Fibroblast of lung (primary cell): ENCODE results near the gene MSI2. TPM values are rescaled to one million over a fixed set of nuclear protein-coding genes. Genes with fewer than 3 reads are reported as not detected.

Experiments
- DNase-seq, 2 donors: peaks; one replicate each; pipeline versions ENCODE4 v3.0.0 to v3.0.0-alpha.2; 2010; ENCODE audit warnings: low read depth in 2 of 2
- H2AFZ ChIP-seq: 2 replicates; pipeline ENCODE4 v1.5.1; 2012; ENCODE audit warnings: low read length, control low read depth, inconsistent platforms
- H3K27ac ChIP-seq: 2 replicates; pipeline ENCODE4 v1.5.1; 2011; ENCODE audit warnings: low read length, control low read depth; ENCODE audit not compliant: insufficient read depth
- H3K27me3 ChIP-seq: 2 replicates; pipeline ENCODE4 v1.5.1; 2011; ENCODE audit warnings: mild to moderate bottlenecking, low read length; ENCODE audit not compliant: control insufficient read depth, insufficient read depth
- H3K36me3 ChIP-seq: 2 replicates; pipeline ENCODE4 v1.5.1; 2011; ENCODE audit warnings: low read length; ENCODE audit not compliant: control insufficient read depth, insufficient read depth
- H3K4me1 ChIP-seq: 2 replicates; pipeline ENCODE4 v1.5.1; 2011; ENCODE audit warnings: low read length; ENCODE audit not compliant: control insufficient read depth, insufficient read depth; ENCODE audit errors: extremely low read depth
- H3K4me2 ChIP-seq: 2 replicates; pipeline ENCODE4 v1.5.1; 2011; ENCODE audit warnings: low read length, control low read depth; ENCODE audit not compliant: insufficient read depth; ENCODE audit errors: extremely low read depth
- H3K4me3 ChIP-seq, 4 experiments: fragments of 200-600 bp in 1 of 4; sonication (generic) in 1 of 4; replicated peaks in 1 of 4; 2 replicates each; pipeline ENCODE4 v1.5.1; 2011 to 2016; ENCODE audit warnings: low read length in 4 of 4, low read depth in 3 of 4, mild to moderate bottlenecking in 3 of 4, control low read depth in 2 of 4, inconsistent platforms in 1 of 4, mixed read lengths in 1 of 4; ENCODE audit not compliant: insufficient read depth in 1 of 4; ENCODE audit errors: control extremely low read depth in 1 of 4
- H3K79me2 ChIP-seq: 2 replicates; pipeline ENCODE4 v1.5.1; 2012; ENCODE audit warnings: mild to moderate bottlenecking, low read length, inconsistent platforms; ENCODE audit not compliant: control insufficient read depth, insufficient read depth
- H3K9ac ChIP-seq: 2 replicates; pipeline ENCODE4 v1.5.1; 2011; ENCODE audit warnings: mild to moderate bottlenecking, low read length, control low read depth; ENCODE audit not compliant: insufficient read depth
- H3K9me3 ChIP-seq: 2 replicates; pipeline ENCODE4 v1.5.1; 2012; ENCODE audit warnings: low read depth, low read length; ENCODE audit not compliant: control insufficient read depth, insufficient read depth
- H4K20me1 ChIP-seq: 2 replicates; pipeline ENCODE4 v1.5.1; 2011; ENCODE audit warnings: low read length; ENCODE audit not compliant: control insufficient read depth, insufficient read depth; ENCODE audit errors: extremely low read depth
- CTCF ChIP-seq, 2 donors: IDR thresholded peaks in 1 of 2; conservative IDR thresholded peaks in 1 of 2; 1 replicate in 1 of 2; 2 replicates in 1 of 2; pipeline ENCODE4 v1.5.1; 2011 to 2012; ENCODE audit warnings: low read length in 2 of 2, control low read depth in 1 of 2, inconsistent platforms in 1 of 2, low read depth in 1 of 2, mild to moderate bottlenecking in 1 of 2
- EZH2 ChIP-seq: IDR thresholded peaks from 2 replicates; pipeline ENCODE4 v1.5.1; 2012; ENCODE audit warnings: low read length, control low read depth, mild to moderate bottlenecking; ENCODE audit errors: missing control alignments
- polyA plus RNA-seq, 2 donors: library from polyadenylated mRNA; depleted of rRNA in 1 of 2; stranded (reverse) in 1 of 2; unstranded in 1 of 2; fragments of >200 nt; gene quantifications; 2 replicates each; pipeline ENCODE4 v1.2.1, GENCODE V29; 2011 to 2012; ENCODE audit warnings: missing spikeins in 1 of 2
- total RNA-seq: library from RNA; depleted of rRNA; stranded (reverse); fragments of >200 nt; gene quantifications from 2 replicates; pipeline ENCODE4 v1.2.1, GENCODE V29; 2014

Gene MSI2
- total and polyA plus RNA-seq, 2 donors (not counting 1 experiment from before 2014, with no cell fraction given): 6.8 to 14.2 TPM

GRCh38 chr17:57282296-57282695 lies 26.0 kb downstream of the MSI2 start:
- no peaks in the 10 kb centered on the region for H3K36me3 ChIP-seq
- no peaks in the 10 kb centered on the region for H3K4me1 ChIP-seq
- H4K20me1 ChIP-seq: no peaks in the 10 kb centered on the region
- TF ChIP-seq CTCF (conservative IDR thresholded peaks at IDR 0.05 in 1 of 2, IDR thresholded peaks at IDR 0.05 in 1 of 2; ENCODE audit: low read depth in 1 of 2, low read length in 2 of 2): no peak
- TF ChIP-seq EZH2: no peak
- no peak overlapping the region for H3K4me3 ChIP-seq
- no peak overlapping the region for H3K4me2 ChIP-seq
- DNase-seq: no peak
- H3K9me3 ChIP-seq: no peaks in the 10 kb centered on the region
- no peaks in the 10 kb centered on the region for H3K27me3 ChIP-seq
- no peaks in the 10 kb centered on the region for H3K79me2 ChIP-seq
- no peak overlapping the region for H2AFZ ChIP-seq
- H3K27ac ChIP-seq: no peak overlapping the region
- no peak overlapping the region for H3K9ac ChIP-seq

GRCh38 chr17:57283203-57283971 lies 27.1 kb downstream of the MSI2 start:
- no peaks in the 10 kb centered on the region for H3K4me1 ChIP-seq
- no peak overlapping the region for H3K4me2 ChIP-seq
- H3K27me3 ChIP-seq: no peaks in the 10 kb centered on the region
- no peak overlapping the region for H2AFZ ChIP-seq
- no peaks in the 10 kb centered on the region for H3K79me2 ChIP-seq
- H3K9ac ChIP-seq: no peak overlapping the region
- H3K9me3 ChIP-seq: no peaks in the 10 kb centered on the region
- no peak overlapping the region for H3K4me3 ChIP-seq
- no peak for DNase-seq
- H3K36me3 ChIP-seq: no peaks in the 10 kb centered on the region
- H4K20me1 ChIP-seq: no peaks in the 10 kb centered on the region
- no peak overlapping the region for H3K27ac ChIP-seq
- no peak for TF ChIP-seq CTCF (conservative IDR thresholded peaks at IDR 0.05 in 1 of 2, IDR thresholded peaks at IDR 0.05 in 1 of 2; ENCODE audit: low read depth in 1 of 2, low read length in 2 of 2)
- no peak for TF ChIP-seq EZH2

GRCh38 chr17:57284583-57284982 lies 28.3 kb downstream of the MSI2 start:
- Histone ChIP-seq H3K36me3 (no peaks in the 10 kb centered on the region), H3K27ac (no peak overlapping the region), H3K4me1 (no peaks in the 10 kb centered on the region), H2AFZ (no peak overlapping the region), H3K4me2 (no peak overlapping the region), H3K9me3 (no peaks in the 10 kb centered on the region), H3K9ac (no peak overlapping the region), H3K79me2 (no peaks in the 10 kb centered on the region), H3K4me3 (no peak overlapping the region), H3K27me3 (no peaks in the 10 kb centered on the region), H4K20me1 (no peaks in the 10 kb centered on the region)
- TF ChIP-seq CTCF (conservative IDR thresholded peaks at IDR 0.05 in 1 of 2, IDR thresholded peaks at IDR 0.05 in 1 of 2; ENCODE audit: low read depth in 1 of 2, low read length in 2 of 2): no peak
- no peak for TF ChIP-seq EZH2
- DNase-seq: no peak
